DLD1 (cell line): ENCODE measurements around the gene PBXIP1.

Experiments used
- in situ Hi-C: cut with HindIII; loops from 2 replicates; pipeline ENCODE4 v1.10.0; 2017; ENCODE audit warnings: low sequenced_read_pairs

PBXIP1 gene, protein sequence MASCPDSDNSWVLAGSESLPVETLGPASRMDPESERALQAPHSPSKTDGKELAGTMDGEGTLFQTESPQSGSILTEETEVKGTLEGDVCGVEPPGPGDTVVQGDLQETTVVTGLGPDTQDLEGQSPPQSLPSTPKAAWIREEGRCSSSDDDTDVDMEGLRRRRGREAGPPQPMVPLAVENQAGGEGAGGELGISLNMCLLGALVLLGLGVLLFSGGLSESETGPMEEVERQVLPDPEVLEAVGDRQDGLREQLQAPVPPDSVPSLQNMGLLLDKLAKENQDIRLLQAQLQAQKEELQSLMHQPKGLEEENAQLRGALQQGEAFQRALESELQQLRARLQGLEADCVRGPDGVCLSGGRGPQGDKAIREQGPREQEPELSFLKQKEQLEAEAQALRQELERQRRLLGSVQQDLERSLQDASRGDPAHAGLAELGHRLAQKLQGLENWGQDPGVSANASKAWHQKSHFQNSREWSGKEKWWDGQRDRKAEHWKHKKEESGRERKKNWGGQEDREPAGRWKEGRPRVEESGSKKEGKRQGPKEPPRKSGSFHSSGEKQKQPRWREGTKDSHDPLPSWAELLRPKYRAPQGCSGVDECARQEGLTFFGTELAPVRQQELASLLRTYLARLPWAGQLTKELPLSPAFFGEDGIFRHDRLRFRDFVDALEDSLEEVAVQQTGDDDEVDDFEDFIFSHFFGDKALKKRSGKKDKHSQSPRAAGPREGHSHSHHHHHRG

DNA sequence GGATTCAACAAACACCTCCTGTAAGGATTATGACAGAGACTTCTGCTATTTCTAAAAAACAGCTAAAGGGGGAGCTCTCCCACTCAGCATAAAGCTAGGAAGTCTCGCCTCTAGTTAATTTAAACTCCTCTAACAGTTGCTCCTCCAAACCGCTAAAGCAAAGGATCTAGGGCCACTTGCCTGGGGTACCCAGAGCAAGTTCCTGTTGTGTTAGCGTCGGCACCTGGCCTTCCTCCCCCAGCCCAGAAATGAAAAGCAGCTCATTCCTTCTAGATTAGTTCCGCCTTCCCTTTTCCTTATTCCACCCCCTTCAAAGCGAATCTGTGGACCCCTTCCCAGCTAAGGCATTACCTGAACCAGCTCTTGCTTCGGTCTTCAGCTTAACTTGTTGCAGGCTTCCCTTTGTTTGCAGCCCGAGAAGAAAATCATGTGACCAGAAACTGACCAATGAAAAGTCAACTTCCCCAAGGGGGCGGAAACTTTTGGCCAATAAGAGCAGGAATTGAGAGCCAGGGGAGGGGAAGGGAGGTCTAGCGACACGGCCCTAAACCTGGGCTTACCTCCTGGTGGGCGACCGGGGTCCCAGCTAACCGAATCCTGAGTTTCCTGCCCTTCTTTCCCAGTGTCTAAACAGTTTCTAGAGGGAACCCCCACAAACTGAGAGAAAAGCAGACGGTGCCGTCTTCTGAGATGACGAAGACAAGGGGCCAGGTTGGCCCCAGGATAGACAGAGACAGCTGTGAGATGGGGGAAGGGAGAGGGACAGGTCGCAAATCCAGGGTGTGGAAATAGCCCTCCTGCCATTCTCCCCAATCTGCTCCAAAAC lies at the start of gene PBXIP1:
Gene PBXIP1, minus strand, starts transcription at position 382 of the 826 bp plus-strand sequence. CDS start 2,378 bp downstream, outside the sequence.
- in situ Hi-C loops, result no loop called here

GRCh38 chr1:155005076-155006011 lies 49.4 kb upstream of the PBXIP1 start:
- in situ Hi-C loops, result no loop called here

GRCh38 chr1:155004352-155005075 lies 48.6 kb upstream of the PBXIP1 start:
- in situ Hi-C loops, result no loop called here

DNA sequence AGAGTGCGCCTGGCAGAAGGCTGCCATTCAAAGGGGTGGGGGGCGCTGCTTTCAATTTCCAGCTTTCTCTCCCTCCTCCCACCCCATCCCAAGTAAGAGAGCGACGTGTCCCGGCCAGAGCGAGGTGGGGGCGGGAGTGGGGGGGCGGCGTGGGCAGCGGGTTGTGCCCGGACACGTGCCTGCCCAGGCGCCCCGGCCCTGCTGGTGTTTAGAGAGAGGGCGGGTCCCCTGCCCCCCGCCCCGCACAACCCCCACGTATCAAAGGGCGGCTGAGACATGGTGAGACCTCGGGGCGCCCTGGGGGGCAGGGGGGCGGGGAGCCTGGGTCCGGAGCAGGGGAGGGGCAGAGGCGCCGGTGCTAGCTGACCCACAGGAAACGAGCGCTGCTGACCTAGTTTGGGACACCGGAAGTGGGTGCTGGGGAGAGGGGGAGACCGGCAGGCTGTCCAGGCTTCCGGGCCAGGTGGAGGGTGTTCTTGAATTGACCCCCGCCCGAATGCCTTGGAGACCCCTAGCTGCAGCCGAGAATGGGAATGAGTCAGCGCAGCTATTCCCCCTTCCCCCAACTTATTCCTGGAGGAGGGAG lies 48.0 kb upstream of the PBXIP1 start:
- in situ Hi-C loops, result no loop called here

DNA sequence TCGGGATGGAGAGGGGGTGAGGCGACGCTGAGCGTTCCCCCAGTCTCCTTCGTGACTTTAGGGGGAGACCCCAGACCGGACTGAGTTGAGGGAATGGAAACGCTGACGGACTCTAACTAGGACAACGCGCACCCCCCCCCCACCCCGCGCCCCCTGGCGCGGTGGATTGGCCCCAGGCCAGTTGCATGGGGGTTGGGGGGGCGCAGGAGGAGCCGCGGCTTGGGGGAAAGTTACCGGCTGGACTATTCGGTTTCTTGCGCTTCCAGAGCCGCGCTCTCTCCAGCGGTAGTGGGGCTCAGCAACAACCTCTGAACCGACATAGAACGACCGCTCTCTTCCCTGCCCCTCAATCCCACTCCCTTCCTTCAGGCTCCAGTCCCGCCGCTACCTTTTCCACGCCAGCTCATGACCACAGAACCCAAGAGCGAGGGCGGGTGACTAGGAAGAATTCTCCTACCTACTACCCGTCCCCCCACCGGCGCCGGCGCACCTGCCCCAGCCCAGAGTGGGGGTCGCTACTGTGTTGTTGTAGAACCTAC lies 47.4 kb upstream of the PBXIP1 start:
- in situ Hi-C loops, result no loop called here

DNA sequence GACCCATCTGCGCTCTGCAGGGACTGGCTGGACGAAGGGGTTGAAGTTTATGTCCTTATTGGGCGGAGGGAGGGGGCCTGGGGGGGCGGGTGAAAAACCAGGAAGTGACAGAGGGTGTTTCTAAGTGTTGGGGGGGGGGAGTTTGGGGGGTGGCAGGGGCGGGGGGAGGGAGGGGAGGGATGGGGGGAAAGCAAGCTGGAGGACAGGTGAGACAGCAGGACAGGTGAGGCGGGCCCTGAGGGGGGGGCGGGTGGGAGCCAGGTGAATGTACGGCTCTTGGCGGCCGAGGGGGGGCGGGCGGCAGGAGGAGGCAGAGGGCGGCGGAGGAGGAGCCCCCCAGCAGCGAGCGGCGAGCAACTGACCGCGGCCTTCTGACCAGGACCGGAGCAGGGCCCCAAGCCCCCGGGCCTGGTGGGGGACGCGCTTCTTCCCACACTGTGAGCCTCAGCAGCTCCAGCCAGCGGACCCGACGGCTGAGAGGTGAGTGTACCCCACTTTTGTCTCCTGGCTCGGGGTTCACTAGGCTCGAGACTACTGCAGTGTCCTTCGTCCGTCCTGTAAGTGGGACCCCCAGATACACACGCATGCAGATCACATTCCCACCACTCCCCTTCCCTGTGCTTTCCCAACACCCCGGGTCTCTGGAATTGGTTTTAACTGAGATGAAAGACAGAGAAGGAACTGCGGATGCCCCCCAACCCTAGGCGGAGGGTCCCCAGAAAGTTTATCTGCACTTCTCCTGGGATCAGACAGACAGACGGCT lies 46.7 kb upstream of the PBXIP1 start, which contains the start of gene ZBTB7B:
Gene ZBTB7B, plus strand, starts transcription at position 339 of the 763 bp plus-strand sequence. CDS start 11,859 bp downstream, outside the sequence.
- in situ Hi-C loops, result no loop called here

DNA sequence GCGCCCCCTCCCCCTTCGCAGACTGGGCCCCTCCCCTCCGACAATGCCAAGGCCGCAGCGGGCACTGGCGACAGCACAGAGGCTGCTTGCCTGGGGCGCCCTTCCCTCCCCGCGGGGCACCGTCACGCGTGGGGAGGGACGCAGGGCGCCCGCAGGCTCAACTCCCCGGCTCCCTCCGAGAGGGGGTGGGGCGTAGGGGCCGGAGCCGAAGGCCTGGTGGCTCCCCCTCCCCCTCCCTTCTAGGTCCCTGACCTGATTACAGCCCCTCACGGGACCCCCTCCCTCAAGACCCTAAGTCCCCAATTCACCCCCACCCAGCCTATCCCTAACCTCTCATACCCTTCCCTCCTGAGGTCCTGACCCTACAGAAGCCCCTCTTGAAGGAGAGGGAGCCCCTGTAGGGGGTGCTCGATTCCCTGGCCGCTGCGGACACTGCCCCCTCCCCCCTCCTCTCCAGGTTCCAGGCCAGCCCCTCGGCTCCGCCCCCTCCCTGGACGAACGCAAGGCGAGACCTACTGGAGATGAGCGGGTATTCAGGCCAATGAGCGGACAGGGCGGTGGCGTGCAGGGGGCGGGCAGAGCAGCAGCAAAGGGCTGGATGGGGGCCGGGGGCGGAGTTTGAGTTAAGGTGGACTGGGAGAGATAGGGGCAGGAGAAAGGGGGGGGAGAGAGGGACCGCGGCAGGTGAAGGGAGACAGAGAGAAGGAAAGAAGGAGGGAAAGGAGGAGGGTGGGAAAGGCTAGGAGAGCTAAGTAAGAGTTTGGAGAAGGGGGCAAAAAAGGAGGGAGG lies 46.0 kb upstream of the PBXIP1 start:
- in situ Hi-C loops, result no loop called here

- in situ Hi-C loops, result no loop called here
These were observed 45.5 kb upstream of the PBXIP1 start for GRCh38 chr1:155001425-155001674.

GRCh38 chr1:155000726-155001424 lies 45.0 kb upstream of the PBXIP1 start:
- in situ Hi-C loops, result no loop called here

- in situ Hi-C loops, result no loop called here
These were observed 44.5 kb upstream of the PBXIP1 start for GRCh38 chr1:155000411-155000725.

- in situ Hi-C loops, result no loop called here
These were observed 43.9 kb upstream of the PBXIP1 start for GRCh38 chr1:154999571-155000410.

DNA sequence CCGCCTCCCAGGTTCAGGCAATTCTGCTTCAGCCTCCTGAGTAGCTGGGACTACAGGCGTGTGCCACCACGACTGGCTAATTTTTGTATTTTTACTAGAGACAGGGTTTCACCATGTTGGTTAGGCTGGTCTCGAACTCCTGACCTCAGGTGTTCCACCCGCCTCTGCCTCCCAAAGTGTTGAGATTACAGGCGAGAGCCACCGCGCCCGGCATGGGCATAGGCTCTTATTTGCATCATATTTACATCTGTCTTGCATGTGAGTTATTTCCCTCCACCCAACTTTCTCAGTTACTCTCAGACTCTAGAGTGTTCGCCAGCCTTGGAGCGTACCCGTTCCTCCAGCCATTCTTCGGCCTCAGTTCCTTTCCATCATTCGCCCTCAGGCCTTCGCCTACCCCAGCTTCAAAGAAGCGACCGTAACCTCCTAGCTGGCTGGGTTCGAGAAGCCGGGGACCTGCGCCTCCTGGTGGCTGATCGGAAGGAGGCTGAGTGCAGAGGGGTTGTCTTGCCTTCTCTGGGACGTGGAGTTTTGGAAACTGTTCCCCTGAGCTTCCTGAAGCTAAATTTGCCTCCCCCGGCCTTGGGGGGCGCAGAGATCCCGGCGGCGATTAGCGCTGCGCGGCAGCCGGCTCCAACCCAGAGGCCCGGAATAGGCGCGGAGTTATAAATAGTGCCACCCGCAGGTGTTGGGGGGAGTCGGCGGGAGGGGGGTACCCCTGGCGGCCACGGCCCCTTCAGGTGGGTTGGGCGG lies 43.1 kb upstream of the PBXIP1 start:
- in situ Hi-C loops, result no loop called here

GRCh38 chr1:154998201-154998780 lies 42.4 kb upstream of the PBXIP1 start:
- in situ Hi-C loops, result no loop called here

DNA sequence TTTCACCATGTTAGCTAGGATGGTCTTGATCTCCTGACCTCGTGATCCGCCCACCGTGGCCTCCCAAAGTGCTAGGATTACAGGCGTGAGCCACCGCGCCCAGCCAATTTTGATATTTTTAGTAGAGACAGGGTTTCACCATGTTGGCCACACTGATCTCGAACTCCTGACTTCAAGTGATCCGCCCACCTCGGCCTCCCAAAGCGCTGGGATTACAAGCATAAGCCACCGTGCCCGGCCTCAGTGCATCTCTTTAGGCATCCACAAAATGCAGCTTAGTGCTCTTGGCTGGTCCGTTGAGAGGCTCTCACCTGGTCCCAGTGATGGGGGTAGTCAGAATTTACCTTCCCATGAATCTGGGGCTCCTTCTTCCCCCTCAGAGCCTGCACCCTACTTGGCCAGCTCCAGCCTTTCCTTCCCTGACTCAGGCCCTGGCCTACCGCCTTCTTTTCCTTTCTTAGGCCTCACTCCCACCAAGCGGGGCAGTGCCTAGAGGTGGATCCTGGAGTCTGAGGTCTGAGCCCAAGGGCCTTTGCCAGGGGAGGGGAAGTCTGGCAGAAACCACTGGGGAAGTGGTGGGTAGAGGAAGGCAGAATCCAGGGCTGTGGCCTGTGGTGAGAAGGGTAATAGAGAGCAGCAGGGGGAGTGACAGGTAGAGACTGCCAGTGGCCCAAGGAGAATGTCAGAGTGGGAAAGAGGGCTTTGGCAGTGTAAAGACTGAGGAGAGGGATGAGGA lies 41.2 kb upstream of the PBXIP1 start:
- in situ Hi-C loops, result no loop called here
